ENCODE data around the gene NT5DC2. TPM values are rescaled to one million over a fixed set of nuclear protein-coding genes. Genes with fewer than 3 reads are reported as not detected.

Gene NT5DC2
- polyA plus RNA-seq, 1 experiment, result 186 TPM

- ChIA-PET POLR2A (no interaction called here), CTCF (interaction anchor here (0.6 kb wide), 1 partner anchor 74 kb away, joined by 3 read pairs; no protein-coding TSS in a partner anchor)
- peaks cover 39% of the 10 kb centered on the region for H3K36me3 ChIP-seq (ENCODE audit: control insufficient read depth, insufficient read depth, low read length)
- H3K4me3 ChIP-seq (ENCODE audit: low read depth, low read length), result no peak overlapping the region
- TF ChIP-seq CTCF (IDR thresholded peaks at IDR 0.05; ENCODE audit: insufficient read depth, low read depth, low read length), result no peak
- H3K27me3 ChIP-seq (ENCODE audit: control insufficient read depth, insufficient read depth, low read length), result no peaks in the 10 kb centered on the region
- DNase-seq (ENCODE audit: low read depth), result no peak
Observed at GRCh38 chr3:52525680-52526561, 7.7 kb downstream of the NT5DC2 start.

GRCh38 chr3:52524752-52525679 is 8.6 kb downstream of the NT5DC2 start:
- Histone ChIP-seq H3K36me3 (ENCODE audit: control insufficient read depth, insufficient read depth, low read length) (peaks cover 39% of the 10 kb centered on the region), H3K27me3 (ENCODE audit: control insufficient read depth, insufficient read depth, low read length) (no peaks in the 10 kb centered on the region), H3K4me3 (ENCODE audit: low read depth, low read length) (no peak overlapping the region)
- CTCF ChIA-PET, result no interaction called here
- POLR2A ChIA-PET, result no interaction called here
- DNase-seq (ENCODE audit: low read depth), result no peak
- no peak for TF ChIP-seq CTCF (IDR thresholded peaks at IDR 0.05; ENCODE audit: insufficient read depth, low read depth, low read length)

- Histone ChIP-seq H3K36me3 (ENCODE audit: control insufficient read depth, insufficient read depth, low read length) (peaks cover 39% of the 10 kb centered on the region), H3K27me3 (ENCODE audit: control insufficient read depth, insufficient read depth, low read length) (no peaks in the 10 kb centered on the region), H3K4me3 (ENCODE audit: low read depth, low read length) (no peak overlapping the region)
- ChIA-PET CTCF (no interaction called here), POLR2A (no interaction called here)
- DNase-seq (ENCODE audit: low read depth), result no peak
- TF ChIP-seq CTCF (IDR thresholded peaks at IDR 0.05; ENCODE audit: insufficient read depth, low read depth, low read length), result no peak
Observed at GRCh38 chr3:52524258-52524751, 9.4 kb downstream of the NT5DC2 start.

GRCh38 chr3:52523386-52524257 is 10.0 kb downstream of the NT5DC2 start:
- no peak for DNase-seq (ENCODE audit: low read depth)
- ChIA-PET POLR2A (no interaction called here), CTCF (interaction anchor here (1.2 kb wide), 1 partner anchor 55 kb away, joined by 3 read pairs; no protein-coding TSS in a partner anchor)
- no peak for TF ChIP-seq CTCF (IDR thresholded peaks at IDR 0.05; ENCODE audit: insufficient read depth, low read depth, low read length)
- Histone ChIP-seq H3K27me3 (ENCODE audit: control insufficient read depth, insufficient read depth, low read length) (no peaks in the 10 kb centered on the region), H3K36me3 (ENCODE audit: control insufficient read depth, insufficient read depth, low read length) (peaks cover 33% of the 10 kb centered on the region), H3K4me3 (ENCODE audit: low read depth, low read length) (no peak overlapping the region)

Data from BJ (cell line).